ENCODE data around the gene PRRX2. TPM values are rescaled to one million over a fixed set of nuclear protein-coding genes. Genes with fewer than 3 reads are reported as not detected.

PRRX2 gene
- total and polyA plus RNA-seq, 2 of the 4 experiments (the other 2 are of a cell fraction) = 12.7 to 35.5 TPM

DNA sequence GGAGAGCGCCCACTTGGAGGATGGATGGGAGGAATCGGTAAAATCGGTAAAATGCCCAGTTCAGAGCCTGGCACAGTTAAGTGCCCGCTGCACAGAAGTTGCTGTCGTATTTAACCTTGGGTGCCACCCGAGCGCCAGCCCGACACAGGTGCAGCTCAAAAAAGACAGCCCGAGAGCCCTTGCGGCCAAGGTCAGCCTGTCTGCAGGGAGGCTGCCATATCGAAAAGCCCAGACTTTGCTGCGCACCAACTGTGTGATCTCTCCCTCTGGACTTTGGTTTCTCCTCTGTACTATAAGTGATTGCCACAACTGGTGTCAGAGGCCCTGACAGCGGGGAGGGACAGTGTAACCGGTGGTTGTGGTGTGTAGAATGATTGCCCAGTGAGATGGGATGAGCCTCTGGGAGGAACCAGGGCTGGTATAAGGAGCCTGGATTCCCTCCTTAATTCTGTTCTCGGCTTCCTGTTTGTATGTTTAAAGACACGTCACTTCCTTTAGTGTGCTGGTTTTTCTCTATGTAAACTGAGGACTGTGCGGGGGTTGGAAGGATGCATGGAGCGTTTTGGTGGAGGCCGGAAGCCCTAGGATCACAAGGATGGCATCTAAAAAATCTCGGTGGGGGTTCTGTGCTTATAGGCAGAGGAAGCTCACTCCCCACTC is 38.7 kb upstream of the PRRX2 start:
- Histone ChIP-seq H2BK20ac (ENCODE audit: low read depth, low read length) (peak overlapping the region; percentile 55; the same call in 1 of the 2 replicates), H3K4ac (ENCODE audit: low read depth, low read length) (peak overlapping the region; percentile 99), H3K27ac (ENCODE audit: insufficient read depth, low read length) (peak overlapping the region; percentile 94), H3K36me3 (ENCODE audit: control insufficient read depth, insufficient read depth, low read length) (peaks cover 9% of the 10 kb centered on the region), H3K4me2 (ENCODE audit: low read depth, low read length) (peak overlapping the region; percentile 97), H2AK5ac (ENCODE audit: low read depth, low read length) (peak overlapping the region; percentile 95), H3K9ac (ENCODE audit: low read depth, low read length) (peak overlapping the region; percentile 90), H2BK15ac (ENCODE audit: low read depth, low read length) (peak overlapping the region; percentile 29; the same call in 1 of the 3 replicates), H3K9me3 (ENCODE audit: control insufficient read depth, insufficient read depth, low read length) (no peaks in the 10 kb centered on the region), H2AK9ac (replicated peaks; ENCODE audit: low read depth, low read length, poor library complexity) (peak overlapping the region; percentile 96), H3K79me1 (ENCODE audit: low read depth in 1 of 2, low read length in 2 of 2) (peaks cover 0 to 48% of the 10 kb centered on the region in 2 experiments; a peak in 3 of 4 replicates), H4K20me1 (ENCODE audit: insufficient read depth, low read length) (peaks cover 51% of the 10 kb centered on the region), H4K8ac (ENCODE audit: low read depth in 2 of 2, low read length in 2 of 2) (peak overlapping the region; percentile 76 to 90), H3K9me1 (ENCODE audit: insufficient read depth, low read length) (peaks cover 30% of the 10 kb centered on the region), H3K23ac (ENCODE audit: low read depth, low read length) (peak overlapping the region; percentile 97), H4K91ac (ENCODE audit: insufficient read depth, low read depth, low read length) (peak overlapping the region; percentile 95), H2BK5ac (ENCODE audit: low read depth, low read length, poor library complexity, severe bottlenecking) (peak overlapping the region; percentile 87), H2BK120ac (ENCODE audit: low read depth, low read length) (peak overlapping the region; percentile 90), H3K56ac (ENCODE audit: extremely low read depth, insufficient read depth, low read length) (peak overlapping the region; percentile 95), H2AFZ (replicated peaks; ENCODE audit: low read length, poor library complexity) (peak overlapping the region; percentile 88), H3K14ac (replicated peaks; ENCODE audit: low read depth, low read length) (peak overlapping the region; percentile 92), H3K4me3 (ENCODE audit: insufficient read depth, low read depth, low read length) (peak overlapping the region; percentile 96), H3K27me3 (ENCODE audit: control insufficient read depth, insufficient read depth, low read length) (no peaks in the 10 kb centered on the region), H4K5ac (ENCODE audit: low read depth, low read length) (peak overlapping the region; percentile 84), H3K4me1 (ENCODE audit: control insufficient read depth, insufficient read depth, low read length) (peaks cover 33% of the 10 kb centered on the region), H3K18ac (ENCODE audit: low read depth, low read length) (peak overlapping the region; percentile 83)
- TF ChIP-seq CHD1 (IDR thresholded peaks at IDR 0.05; ENCODE audit: low read depth, low read length) (no peak), SMC3 (IDR thresholded peaks at IDR 0.05; ENCODE audit: low read depth, low read length) (no peak), BHLHE40 (IDR thresholded peaks at IDR 0.05; ENCODE audit: low read depth, low read length) (peak; percentile 4; the same call in 1 of the 2 replicates), RCOR1 (IDR thresholded peaks at IDR 0.05; ENCODE audit: insufficient replicate concordance, low read length) (no peak), CEBPB (IDR thresholded peaks at IDR 0.05; ENCODE audit: low read depth, low read length) (no peak), MAFK (IDR thresholded peaks at IDR 0.05; ENCODE audit: low read depth, low read length) (no peak), POLR2A (IDR thresholded peaks at IDR 0.05; ENCODE audit: low read depth, low read length) (peak; percentile 96), RFX5 (IDR thresholded peaks at IDR 0.05; ENCODE audit: low read depth, low read length) (no peak)
- TF ChIP-seq, protein P1, sequence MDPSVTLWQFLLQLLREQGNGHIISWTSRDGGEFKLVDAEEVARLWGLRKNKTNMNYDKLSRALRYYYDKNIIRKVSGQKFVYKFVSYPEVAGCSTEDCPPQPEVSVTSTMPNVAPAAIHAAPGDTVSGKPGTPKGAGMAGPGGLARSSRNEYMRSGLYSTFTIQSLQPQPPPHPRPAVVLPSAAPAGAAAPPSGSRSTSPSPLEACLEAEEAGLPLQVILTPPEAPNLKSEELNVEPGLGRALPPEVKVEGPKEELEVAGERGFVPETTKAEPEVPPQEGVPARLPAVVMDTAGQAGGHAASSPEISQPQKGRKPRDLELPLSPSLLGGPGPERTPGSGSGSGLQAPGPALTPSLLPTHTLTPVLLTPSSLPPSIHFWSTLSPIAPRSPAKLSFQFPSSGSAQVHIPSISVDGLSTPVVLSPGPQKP (IDR thresholded peaks at IDR 0.05; ENCODE audit: borderline replicate concordance, low read depth, low read length) = no peak
- TF ChIP-seq, protein P2, sequence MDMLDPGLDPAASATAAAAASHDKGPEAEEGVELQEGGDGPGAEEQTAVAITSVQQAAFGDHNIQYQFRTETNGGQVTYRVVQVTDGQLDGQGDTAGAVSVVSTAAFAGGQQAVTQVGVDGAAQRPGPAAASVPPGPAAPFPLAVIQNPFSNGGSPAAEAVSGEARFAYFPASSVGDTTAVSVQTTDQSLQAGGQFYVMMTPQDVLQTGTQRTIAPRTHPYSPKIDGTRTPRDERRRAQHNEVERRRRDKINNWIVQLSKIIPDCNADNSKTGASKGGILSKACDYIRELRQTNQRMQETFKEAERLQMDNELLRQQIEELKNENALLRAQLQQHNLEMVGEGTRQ (IDR thresholded peaks at IDR 0.05; ENCODE audit: low read depth, low read length) = no peak
- ChIA-PET POLR2A (ENCODE audit: unreplicated experiment) (interaction anchor here (0.8 to 1.0 kb wide), 2 partner anchors 452 to 495 kb away, joined by 3 to 5 read pairs; no protein-coding TSS in a partner anchor), CTCF (interaction anchor here (0.6 to 3.1 kb wide), 5 partner anchors 484 to 909 kb away, joined by 3 to 26 read pairs (median 3); no protein-coding TSS in a partner anchor)
- peak; percentile 92 for DNase-seq
- in situ Hi-C loops (cut with MboI; ENCODE audit: low sequenced_read_pairs) (no loop called here), intact Hi-C loops (cut with micrococcal nuclease) (no loop called here), dilution Hi-C loops (cut with HindIII; ENCODE audit: low sequenced_read_pairs, unreplicated experiment) (no loop called here)
- 2% methylated on average over 11 of the region's 20 CpGs; no CpG with 5 or more reads in 1 of the 2 experiments for WGBS, 2 experiments (ENCODE audit: extremely low coverage in 2 of 2, insufficient read length in 1 of 2)
- no TSS peak for BruUV-seq (replicated peaks)
- peak; percentile 62 for ATAC-seq (ENCODE audit: low read depth)

All from IMR-90 (cell line).